Spleen (tissue), 7 donors: ENCODE measurements around the gene PAK4.

Experiments used
- CTCF ChIP-seq, 11 experiments: fragments of 200-600 bp in 7 of 11; fragments of 450-650 bp in 4 of 11; sonication (generic) in 4 of 11; IDR thresholded peaks in 8 of 11; conservative IDR thresholded peaks in 3 of 11; 1 replicate in 7 of 11; 2 replicates in 4 of 11; pipeline versions ENCODE4 v1.4.0 to v1.8.0; 2016 to 2021; ENCODE audit warnings: antibody characterized with exemption in 11 of 11, inconsistent platforms in 4 of 11, mild to moderate bottlenecking in 1 of 11
- POLR2A ChIP-seq, 3 donors: fragments of 450-650 bp; IDR thresholded peaks; one replicate each; pipeline ENCODE4 v1.5.1; 2017; ENCODE audit warnings: antibody characterized with exemption in 3 of 3, mild to moderate bottlenecking in 1 of 3
- POLR2AphosphoS5 ChIP-seq, 3 donors: sonication (generic); formaldehyde crosslinking; IDR thresholded peaks; one replicate each; pipeline ENCODE4 v1.5.1; 2017; ENCODE audit warnings: antibody characterized with exemption in 3 of 3
- donor health status: DM: no; HTN: no; CAD: no; lungs with moderate emphysema.
- donor health status: DM: no; HTN: no; CAD: no.
- donor health status: DM: no; HTN: no; CAD: no.

- no peak for TF ChIP-seq POLR2A (IDR thresholded peaks at IDR 0.05)
- no peak for TF ChIP-seq CTCF (IDR thresholded peaks at IDR 0.05 in 8 of 11, conservative IDR thresholded peaks at IDR 0.05 in 3 of 11)
- no peak for TF ChIP-seq POLR2AphosphoS5 (IDR thresholded peaks at IDR 0.05)
Observed at GRCh38 chr19:39154629-39155100, 29.1 kb downstream of the PAK4 start.
